Suprapubic skin (tissue), 4 donors: ENCODE data around the gene LRRC4. TPM values are rescaled to one million over a fixed set of nuclear protein-coding genes. Genes with fewer than 3 reads are reported as not detected.

Source experiments
- DNase-seq, 2 donors: peaks; one replicate each; pipeline ENCODE4 v3.0.0-alpha.2; 2019; ENCODE audit warnings: low spot score in 2 of 2
- H3K27ac ChIP-seq: fragments of 200-600 bp; sonication (generic); one replicate; pipeline ENCODE4 v1.5.1; 2019
- H3K27me3 ChIP-seq: fragments of 200-600 bp; sonication (generic); one replicate; pipeline ENCODE4 v1.5.1; 2019
- H3K36me3 ChIP-seq: fragments of 200-600 bp; sonication (generic); one replicate; pipeline ENCODE4 v1.5.1; 2019
- H3K4me1 ChIP-seq: fragments of 200-600 bp; sonication (generic); one replicate; pipeline ENCODE4 v1.5.1; 2019
- H3K4me3 ChIP-seq: fragments of 200-600 bp; sonication (generic); one replicate; pipeline ENCODE4 v1.5.1; 2019; ENCODE audit warnings: mild to moderate bottlenecking
- H3K9me3 ChIP-seq: fragments of 200-600 bp; sonication (generic); one replicate; pipeline ENCODE4 v1.5.1; 2019
- CTCF ChIP-seq, 2 donors: fragments of 200-600 bp in 1 of 2; fragments of 450-650 bp in 1 of 2; sonication (generic) in 1 of 2; IDR thresholded peaks; one replicate each; pipeline ENCODE4 v1.5.1; 2016 to 2019; ENCODE audit warnings: antibody characterized with exemption in 2 of 2, mild to moderate bottlenecking in 1 of 2, moderate library complexity in 1 of 2
- EP300 ChIP-seq: sonication (generic); formaldehyde crosslinking; IDR thresholded peaks from one replicate; pipeline ENCODE4 v1.6.1; 2017; ENCODE audit warnings: antibody characterized with exemption
- POLR2A ChIP-seq, 2 donors: fragments of 450-650 bp; IDR thresholded peaks; one replicate each; pipeline ENCODE4 v1.6.1; 2017; ENCODE audit warnings: antibody characterized with exemption in 2 of 2, mild to moderate bottlenecking in 2 of 2, moderate library complexity in 2 of 2
- POLR2AphosphoS5 ChIP-seq, 3 donors: sonication (generic); formaldehyde crosslinking; IDR thresholded peaks; one replicate each; pipeline ENCODE4 v1.6.1; 2017; ENCODE audit warnings: antibody characterized with exemption in 3 of 3
- WGBS: methylation state at CpG from one replicate; pipeline ENCODE4 v1.1.5; 2018; 5-methylcytosine and 5-hydroxymethylcytosine counted together
- total RNA-seq, 4 donors: library from RNA; depleted of rRNA; stranded (reverse); fragments of >200 nt; gene quantifications; one replicate each; pipeline ENCODE4 v1.1.0, GENCODE V29; 2016

LRRC4 gene
- total RNA-seq, 4 donors from 2014 or later = 0.16 to 0.57 (median 0.21) TPM; not detected in 1

- no peaks in the 10 kb centered on the region for H3K9me3 ChIP-seq
- no peak overlapping the region for H3K27ac ChIP-seq
- TF ChIP-seq CTCF (IDR thresholded peaks at IDR 0.05) = no peak
- no peak for TF ChIP-seq POLR2A (IDR thresholded peaks at IDR 0.05)
- TF ChIP-seq EP300 = no peak
- TF ChIP-seq POLR2AphosphoS5 (IDR thresholded peaks at IDR 0.05) = no peak
- WGBS = 92% methylated on average over 8 of the region's 8 CpGs
- no peaks in the 10 kb centered on the region for H3K4me1 ChIP-seq
- no peaks in the 10 kb centered on the region for H3K36me3 ChIP-seq
- no peaks in the 10 kb centered on the region for H3K27me3 ChIP-seq
- no peak for DNase-seq
- no peak overlapping the region for H3K4me3 ChIP-seq
Measured at GRCh38 chr7:128006550-128007302, 24.5 kb downstream of the LRRC4 start.

DNA sequence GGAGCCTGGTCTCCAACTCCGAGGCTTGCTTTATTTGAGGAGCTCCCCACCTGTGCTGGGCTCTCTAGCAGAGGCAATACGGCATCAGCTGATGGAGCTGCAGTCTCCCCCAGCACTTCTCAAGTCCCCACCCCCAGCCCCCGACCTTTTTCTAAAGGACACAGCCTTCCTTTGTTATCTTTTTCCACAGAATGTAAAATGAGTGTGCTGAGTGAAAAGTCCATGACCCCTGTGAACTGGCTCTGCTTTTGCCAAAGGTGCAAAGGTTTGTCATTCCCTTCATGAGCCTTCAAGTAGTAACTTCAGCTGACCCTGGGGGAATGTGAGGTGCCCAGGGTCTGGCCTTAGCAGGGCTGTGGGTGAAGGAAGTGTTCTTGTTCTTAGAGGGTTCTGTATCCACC lies 25.5 kb downstream of the LRRC4 start:
- no peak for DNase-seq
- 89% methylated on average over 3 of the region's 3 CpGs for WGBS
- TF ChIP-seq POLR2AphosphoS5 (IDR thresholded peaks at IDR 0.05) (no peak), CTCF (IDR thresholded peaks at IDR 0.05) (no peak), POLR2A (IDR thresholded peaks at IDR 0.05) (no peak), EP300 (no peak)
- Histone ChIP-seq H3K27me3 (no peaks in the 10 kb centered on the region), H3K36me3 (no peaks in the 10 kb centered on the region), H3K4me1 (no peaks in the 10 kb centered on the region), H3K9me3 (no peaks in the 10 kb centered on the region), H3K4me3 (no peak overlapping the region), H3K27ac (no peak overlapping the region)

DNA sequence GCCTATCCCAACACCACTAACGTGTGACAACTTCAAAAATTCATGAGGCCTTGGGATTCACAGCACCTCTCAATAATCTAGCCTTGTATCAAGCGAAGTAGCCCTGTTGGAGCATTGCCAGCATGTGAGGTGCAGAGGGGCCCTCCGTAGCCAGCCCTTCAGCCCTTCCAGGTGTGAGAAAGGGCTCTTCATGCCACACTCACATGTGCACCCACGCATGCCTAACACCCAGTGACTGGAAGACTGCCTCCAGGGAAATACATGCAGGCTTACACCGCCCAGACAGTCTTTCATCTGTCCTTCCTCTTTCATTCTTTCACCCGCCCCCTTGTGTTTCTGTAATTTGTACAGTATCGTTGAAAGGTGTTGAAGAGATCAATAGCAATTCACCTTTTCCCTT lies 26.1 kb downstream of the LRRC4 start:
- no peaks in the 10 kb centered on the region for H3K36me3 ChIP-seq
- TF ChIP-seq CTCF (IDR thresholded peaks at IDR 0.05) (no peak), POLR2A (IDR thresholded peaks at IDR 0.05) (no peak), POLR2AphosphoS5 (IDR thresholded peaks at IDR 0.05) (no peak), EP300 (no peak)
- H3K4me1 ChIP-seq = no peaks in the 10 kb centered on the region
- no peaks in the 10 kb centered on the region for H3K9me3 ChIP-seq
- DNase-seq = no peak
- no peaks in the 10 kb centered on the region for H3K27me3 ChIP-seq
- 84% methylated on average over 7 of the region's 7 CpGs for WGBS
- H3K4me3 ChIP-seq = no peak overlapping the region
- no peak overlapping the region for H3K27ac ChIP-seq

- Histone ChIP-seq H3K27me3 (no peaks in the 10 kb centered on the region), H3K9me3 (no peaks in the 10 kb centered on the region), H3K27ac (no peak overlapping the region), H3K4me3 (no peak overlapping the region), H3K36me3 (no peaks in the 10 kb centered on the region), H3K4me1 (no peaks in the 10 kb centered on the region)
- WGBS = 97% methylated on average over 6 of the region's 6 CpGs
- no peak for TF ChIP-seq EP300
- TF ChIP-seq POLR2A (IDR thresholded peaks at IDR 0.05) = no peak
- TF ChIP-seq CTCF (IDR thresholded peaks at IDR 0.05) = no peak
- TF ChIP-seq POLR2AphosphoS5 (IDR thresholded peaks at IDR 0.05) = no peak
- no peak for DNase-seq
Measured at GRCh38 chr7:128004623-128005022, 26.6 kb downstream of the LRRC4 start.

GRCh38 chr7:128003787-128004186 lies 27.4 kb downstream of the LRRC4 start:
- H3K4me3 ChIP-seq = no peak overlapping the region
- no peaks in the 10 kb centered on the region for H3K4me1 ChIP-seq
- no peaks in the 10 kb centered on the region for H3K27me3 ChIP-seq
- H3K36me3 ChIP-seq = no peaks in the 10 kb centered on the region
- no peak for DNase-seq
- H3K27ac ChIP-seq = no peak overlapping the region
- 77% methylated on average over 2 of the region's 2 CpGs for WGBS
- H3K9me3 ChIP-seq = no peaks in the 10 kb centered on the region
- no peak for TF ChIP-seq POLR2A (IDR thresholded peaks at IDR 0.05)
- no peak for TF ChIP-seq POLR2AphosphoS5 (IDR thresholded peaks at IDR 0.05)
- TF ChIP-seq EP300 = no peak
- TF ChIP-seq CTCF (IDR thresholded peaks at IDR 0.05) = no peak
